ENCODE measurements around the gene LTBP2. TPM values are rescaled to one million over a fixed set of nuclear protein-coding genes. Genes with fewer than 3 reads are reported as not detected.
A peak's percentile ranks its signal among the peaks of the same experiment; 100 is the strongest.

Gene LTBP2
- total RNA-seq, 3 donors from 2014 or later: 1.7 to 10.2 (median 3.0) TPM

DNA sequence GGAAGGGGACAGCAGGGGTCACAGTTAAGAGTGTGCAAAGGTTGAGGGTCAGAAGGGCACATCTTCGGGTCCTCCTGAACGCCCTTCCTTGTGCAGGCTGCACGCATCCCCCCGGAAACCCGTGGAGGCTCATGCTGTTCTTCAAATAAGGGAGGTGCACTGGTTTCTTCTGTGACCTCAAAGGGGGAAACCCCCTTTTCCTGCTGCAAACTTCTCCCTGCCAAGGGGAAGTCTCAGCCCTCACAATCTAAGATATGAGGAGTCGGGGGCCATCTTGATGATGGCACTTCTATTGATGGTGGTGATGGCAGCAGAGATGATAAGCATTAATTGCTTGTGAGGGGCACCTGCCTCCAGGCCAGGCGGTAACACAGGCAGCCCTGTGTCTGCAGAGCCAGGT lies 78.5 kb downstream of the LTBP2 start:
- ATAC-seq: no peak
- no peak overlapping the region for H3K4me3 ChIP-seq
- no peaks in the 10 kb centered on the region for H3K9me3 ChIP-seq
- DNase-seq: no peak
- no peaks in the 10 kb centered on the region for H3K36me3 ChIP-seq (ENCODE audit: low read depth)
- H3K4me1 ChIP-seq (ENCODE audit: low read depth): no peaks in the 10 kb centered on the region
- TF ChIP-seq, protein P1, sequence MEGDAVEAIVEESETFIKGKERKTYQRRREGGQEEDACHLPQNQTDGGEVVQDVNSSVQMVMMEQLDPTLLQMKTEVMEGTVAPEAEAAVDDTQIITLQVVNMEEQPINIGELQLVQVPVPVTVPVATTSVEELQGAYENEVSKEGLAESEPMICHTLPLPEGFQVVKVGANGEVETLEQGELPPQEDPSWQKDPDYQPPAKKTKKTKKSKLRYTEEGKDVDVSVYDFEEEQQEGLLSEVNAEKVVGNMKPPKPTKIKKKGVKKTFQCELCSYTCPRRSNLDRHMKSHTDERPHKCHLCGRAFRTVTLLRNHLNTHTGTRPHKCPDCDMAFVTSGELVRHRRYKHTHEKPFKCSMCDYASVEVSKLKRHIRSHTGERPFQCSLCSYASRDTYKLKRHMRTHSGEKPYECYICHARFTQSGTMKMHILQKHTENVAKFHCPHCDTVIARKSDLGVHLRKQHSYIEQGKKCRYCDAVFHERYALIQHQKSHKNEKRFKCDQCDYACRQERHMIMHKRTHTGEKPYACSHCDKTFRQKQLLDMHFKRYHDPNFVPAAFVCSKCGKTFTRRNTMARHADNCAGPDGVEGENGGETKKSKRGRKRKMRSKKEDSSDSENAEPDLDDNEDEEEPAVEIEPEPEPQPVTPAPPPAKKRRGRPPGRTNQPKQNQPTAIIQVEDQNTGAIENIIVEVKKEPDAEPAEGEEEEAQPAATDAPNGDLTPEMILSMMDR (IDR thresholded peaks at IDR 0.05): no peak
- intact Hi-C loops (cut with DNase I, micrococcal nuclease): no loop called here

DNA sequence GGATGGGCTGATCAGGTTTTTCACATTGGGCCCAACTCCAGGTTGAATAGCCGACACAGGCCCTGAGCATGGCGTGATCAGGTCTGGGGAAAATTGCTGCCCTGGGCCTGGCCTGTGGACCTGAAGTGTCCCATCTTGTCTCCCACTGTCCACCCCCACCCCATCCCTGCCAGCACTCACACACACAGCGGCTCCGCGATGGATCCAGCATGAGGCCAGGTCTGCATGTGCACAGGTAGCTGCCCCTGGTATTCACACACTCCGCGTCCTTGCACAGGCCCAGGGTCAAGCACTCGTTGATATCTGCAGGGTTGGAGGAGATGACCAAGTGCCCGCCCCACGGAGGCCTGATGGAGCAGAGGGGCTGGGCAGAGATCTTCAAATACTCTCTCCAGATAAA lies 79.8 kb downstream of the LTBP2 start:
- no peaks in the 10 kb centered on the region for H3K4me1 ChIP-seq (ENCODE audit: low read depth)
- no peak for ATAC-seq
- TF ChIP-seq, protein P1 (IDR thresholded peaks at IDR 0.05): no peak

DNA sequence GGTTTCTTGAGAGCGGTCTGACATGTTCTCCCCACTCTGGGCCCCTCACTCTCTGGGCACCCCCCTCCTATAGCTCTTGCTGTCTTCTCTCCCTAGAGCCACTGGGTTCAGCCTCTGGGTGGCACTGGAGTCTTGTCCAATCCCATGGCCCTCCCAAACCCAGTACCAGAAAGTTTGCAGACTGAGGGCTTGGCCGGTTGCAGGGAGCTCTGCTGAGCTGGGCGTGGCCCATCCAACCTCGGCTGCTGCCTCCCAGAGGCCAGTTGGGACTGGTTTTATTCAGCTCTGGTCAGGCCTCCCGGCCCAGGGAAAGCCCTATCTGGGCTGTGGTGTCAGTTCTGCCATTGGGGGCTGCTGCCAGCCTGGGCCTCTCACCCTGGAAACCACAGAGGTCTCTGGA lies 80.6 kb downstream of the LTBP2 start:
- TF ChIP-seq, protein P1 (IDR thresholded peaks at IDR 0.05): no peak
- Histone ChIP-seq H3K4me3 (no peak overlapping the region), H3K36me3 (ENCODE audit: low read depth) (no peaks in the 10 kb centered on the region), H3K9me3 (no peaks in the 10 kb centered on the region), H3K4me1 (ENCODE audit: low read depth) (no peaks in the 10 kb centered on the region)
- DNase-seq (peak in 2 of 3 donors; percentile 36 to 48), ATAC-seq (peak; percentile 75)
- intact Hi-C loops (cut with DNase I, micrococcal nuclease): no loop called here

More for the DNA sequence above, 79.8 kb downstream of the LTBP2 start:
- Histone ChIP-seq H3K9me3 (no peaks in the 10 kb centered on the region), H3K36me3 (ENCODE audit: low read depth) (no peaks in the 10 kb centered on the region), H3K4me3 (no peak overlapping the region)
- no peak for DNase-seq
- intact Hi-C loops (cut with DNase I, micrococcal nuclease): no loop called here

DNA sequence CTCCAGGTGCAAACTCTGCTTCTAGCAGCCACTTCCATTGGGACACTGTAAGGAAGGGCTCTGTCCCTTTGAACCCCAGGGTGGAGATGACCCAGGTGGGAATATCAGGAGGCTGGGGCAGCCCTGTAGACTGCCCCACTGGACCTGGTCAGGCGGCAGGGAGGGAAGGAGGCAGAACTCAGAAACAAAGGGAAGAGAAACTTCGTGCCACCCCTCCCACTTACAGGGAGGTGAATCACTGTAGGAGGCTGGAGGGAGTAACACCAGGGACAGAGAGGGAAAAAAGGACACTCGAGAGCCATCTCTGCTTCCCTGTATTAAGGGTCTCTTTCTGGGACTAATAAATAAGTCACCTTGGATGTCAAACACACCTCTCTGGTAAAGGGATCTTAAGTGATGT lies 81.0 kb downstream of the LTBP2 start:
- intact Hi-C loops (cut with DNase I, micrococcal nuclease): no loop called here
- no peaks in the 10 kb centered on the region for H3K9me3 ChIP-seq
- no peaks in the 10 kb centered on the region for H3K36me3 ChIP-seq (ENCODE audit: low read depth)
- no peak for ATAC-seq
- H3K4me1 ChIP-seq (ENCODE audit: low read depth): no peaks in the 10 kb centered on the region
- DNase-seq: no peak
- H3K4me3 ChIP-seq: no peak overlapping the region
- TF ChIP-seq, protein P1 (IDR thresholded peaks at IDR 0.05): no peak

DNA sequence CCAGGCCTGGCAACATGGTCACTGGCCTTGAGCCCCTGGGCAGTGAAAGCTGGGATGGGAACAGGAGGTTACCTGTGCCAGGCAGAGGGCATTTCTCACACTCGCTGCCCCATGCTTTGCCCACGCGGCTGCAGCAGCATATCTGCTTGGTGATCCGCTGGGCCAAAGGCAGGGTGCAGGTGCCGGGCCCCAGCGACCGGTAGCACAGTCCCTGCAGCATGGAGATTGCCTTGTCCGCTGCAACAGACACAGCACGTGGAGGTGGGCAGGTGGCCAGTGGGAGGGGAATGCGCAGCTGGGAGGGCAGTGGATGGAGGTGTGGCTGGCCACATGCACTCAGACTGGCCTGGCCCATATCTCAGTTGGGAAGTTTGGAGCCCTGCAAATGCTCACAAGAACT lies 83.2 kb downstream of the LTBP2 start:
- no peaks in the 10 kb centered on the region for H3K9me3 ChIP-seq
- ATAC-seq (no peak), DNase-seq (no peak)
- TF ChIP-seq, protein P1 (IDR thresholded peaks at IDR 0.05): no peak
- intact Hi-C loops (cut with DNase I, micrococcal nuclease): no loop called here
- H3K4me3 ChIP-seq: no peak overlapping the region
- no peaks in the 10 kb centered on the region for H3K36me3 ChIP-seq (ENCODE audit: low read depth)
- no peaks in the 10 kb centered on the region for H3K4me1 ChIP-seq (ENCODE audit: low read depth)

DNA sequence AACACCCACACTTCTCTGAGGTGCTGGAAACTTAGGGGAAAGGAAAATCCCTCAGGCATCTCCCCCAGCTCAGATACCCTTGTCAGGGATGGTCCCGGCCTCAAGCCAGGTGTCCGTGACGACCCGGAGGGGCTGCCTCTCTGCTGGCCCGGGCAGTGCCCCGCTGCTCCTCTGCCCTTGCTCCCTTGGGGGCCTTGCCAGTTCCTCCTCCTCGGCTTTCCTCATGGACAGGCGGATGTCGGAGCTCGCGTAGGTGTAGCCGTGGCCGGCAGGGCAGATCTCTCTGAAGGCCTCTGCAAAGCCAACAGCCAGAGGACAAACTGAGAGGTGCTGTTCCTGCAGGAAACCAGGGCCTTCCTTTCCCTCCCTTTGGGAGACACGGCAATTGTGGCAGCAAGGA lies 83.6 kb downstream of the LTBP2 start:
- intact Hi-C loops (cut with DNase I, micrococcal nuclease): no loop called here
- no peak for DNase-seq
- no peak for ATAC-seq
- H3K36me3 ChIP-seq (ENCODE audit: low read depth): no peaks in the 10 kb centered on the region
- TF ChIP-seq, protein P1 (IDR thresholded peaks at IDR 0.05): no peak
- H3K9me3 ChIP-seq: no peaks in the 10 kb centered on the region
- no peaks in the 10 kb centered on the region for H3K4me1 ChIP-seq (ENCODE audit: low read depth)
- no peak overlapping the region for H3K4me3 ChIP-seq

Data from mucosa of descending colon (tissue), 3 donors.